ENCODE measurements around the gene NRXN3. TPM values are rescaled to one million over a fixed set of nuclear protein-coding genes. Genes with fewer than 3 reads are reported as not detected.
A peak's percentile ranks its signal among the peaks of the same experiment; 100 is the strongest.

NRXN3 gene
- total and polyA plus RNA-seq, 2 experiments from 2014 or later: 1.0 to 1.8 TPM

- H3K27me3 Mint-ChIP-seq (ENCODE audit: insufficient read depth, low read depth, poor library complexity): no peaks in the 10 kb centered on the region
- Histone ChIP-seq H2AFZ (peak overlapping the region; percentile 63; the same call in 1 of the 2 replicates), H3K4me3 (no peak overlapping the region), H4K20me1 (replicated peaks; ENCODE audit: insufficient read depth) (no peaks in the 10 kb centered on the region), H3K27me3 (ENCODE audit: insufficient read depth) (no peaks in the 10 kb centered on the region), H3K79me2 (replicated peaks; ENCODE audit: insufficient read depth) (no peaks in the 10 kb centered on the region), H3F3A (replicated peaks; ENCODE audit: low read depth) (no peaks in the 10 kb centered on the region), H3K27ac (ENCODE audit: low read depth) (no peak overlapping the region), H3K4me1 (ENCODE audit: insufficient read depth) (peaks cover 20% of the 10 kb centered on the region), H3K36me3 (ENCODE audit: insufficient read depth) (peaks cover 4% of the 10 kb centered on the region; the same call in 1 of the 2 replicates), H3K9me2 (ENCODE audit: insufficient read depth) (no peaks in the 10 kb centered on the region), H3K4me2 (peak overlapping the region; percentile 40; the same call in 1 of the 2 replicates)
- peak; percentile 81 for ATAC-seq
- H3K36me3 Mint-ChIP-seq (ENCODE audit: low read depth): no peaks in the 10 kb centered on the region
- DNase-seq (ENCODE audit: low spot score): no peak
- no peak for TF ChIP-seq ETS1 (IDR thresholded peaks at IDR 0.05)
- no peak for TF ChIP-seq REST (IDR thresholded peaks at IDR 0.05; ENCODE audit: unreplicated experiment)
- no peak for TF ChIP-seq POLR2AphosphoS5 (IDR thresholded peaks at IDR 0.05; ENCODE audit: low read depth)
- no peak for TF ChIP-seq NANOG (IDR thresholded peaks at IDR 0.05; ENCODE audit: borderline replicate concordance)
- no peak for TF ChIP-seq ZNF114 (CRISPR knock-in tag; IDR thresholded peaks at IDR 0.05)
- TF ChIP-seq CREB1 (CRISPR knock-in tag; IDR thresholded peaks at IDR 0.05; ENCODE audit: low read depth): no peak
- H3K4me1 Mint-ChIP-seq: peaks cover 23% of the 10 kb centered on the region
- H3K27ac Mint-ChIP-seq: no peak overlapping the region
- no peak overlapping the region for H3K4me3 Mint-ChIP-seq
- H3K9me3 Mint-ChIP-seq: no peaks in the 10 kb centered on the region
These were observed 1123.5 kb downstream of the NRXN3 start for GRCh38 chr14:79293482-79294177.

GRCh38 chr14:79294499-79294898, 1124.3 kb downstream of the NRXN3 start:
- peaks cover 4% of the 10 kb centered on the region; the same call in 1 of the 2 replicates for H3K36me3 ChIP-seq (ENCODE audit: insufficient read depth)
- H3K27ac ChIP-seq (ENCODE audit: low read depth): no peak overlapping the region
- peaks cover 20% of the 10 kb centered on the region for H3K4me1 ChIP-seq (ENCODE audit: insufficient read depth)
- H3K79me2 ChIP-seq (replicated peaks; ENCODE audit: insufficient read depth): no peaks in the 10 kb centered on the region
- Mint-ChIP-seq H3K36me3 (ENCODE audit: low read depth) (no peaks in the 10 kb centered on the region), H3K9me3 (no peaks in the 10 kb centered on the region), H3K4me1 (peaks cover 30% of the 10 kb centered on the region), H3K27ac (no peak overlapping the region), H3K27me3 (ENCODE audit: insufficient read depth, low read depth, poor library complexity) (no peaks in the 10 kb centered on the region), H3K4me3 (no peak overlapping the region)
- ATAC-seq (no peak), DNase-seq (ENCODE audit: low spot score) (no peak)
- no peaks in the 10 kb centered on the region for H4K20me1 ChIP-seq (replicated peaks; ENCODE audit: insufficient read depth)
- no peak overlapping the region for H2AFZ ChIP-seq
- H3K9me2 ChIP-seq (ENCODE audit: insufficient read depth): no peaks in the 10 kb centered on the region
- H3K27me3 ChIP-seq (ENCODE audit: insufficient read depth): no peaks in the 10 kb centered on the region
- no peaks in the 10 kb centered on the region for H3F3A ChIP-seq (replicated peaks; ENCODE audit: low read depth)
- no peak overlapping the region for H3K4me2 ChIP-seq
- H3K4me3 ChIP-seq: no peak overlapping the region
- TF ChIP-seq CREB1 (CRISPR knock-in tag; IDR thresholded peaks at IDR 0.05; ENCODE audit: low read depth) (no peak), EZH2 (IDR thresholded peaks at IDR 0.05; ENCODE audit: low read depth, unreplicated experiment) (no peak), EZH2phosphoT487 (IDR thresholded peaks at IDR 0.05; ENCODE audit: unreplicated experiment) (no peak), ZNF114 (CRISPR knock-in tag; IDR thresholded peaks at IDR 0.05) (no peak), ETS1 (IDR thresholded peaks at IDR 0.05) (no peak), ZNF331 (CRISPR knock-in tag; IDR thresholded peaks at IDR 0.05; ENCODE audit: low read depth) (no peak)

All from GM23338 (cell line).